K562 (cell line): Measurements from ENCODE around the gene TCIRG1. TPM values are rescaled to one million over a fixed set of nuclear protein-coding genes. Genes with fewer than 3 reads are reported as not detected.
A peak's percentile ranks its signal among the peaks of the same experiment; 100 is the strongest.

Experiments used
- ATF4 ChIP-seq: fragments of 450-650 bp; formaldehyde crosslinking; IDR thresholded peaks from 2 replicates; pipeline ENCODE4 v1.4.0; 2022; ENCODE audit warnings: mild to moderate bottlenecking, moderate library complexity
- CBX5 ChIP-seq: IDR thresholded peaks from 2 replicates; pipeline ENCODE4 v1.6.1; 2014; ENCODE audit warnings: low read depth, borderline replicate concordance
- CSDE1 ChIP-seq, 2 experiments: fragments of 450-650 bp; IDR thresholded peaks; 2 replicates each; pipeline ENCODE4 v1.6.1; 2016; ENCODE audit warnings: mild to moderate bottlenecking in 1 of 2
- ELF1 ChIP-seq: fragments of 200-800 bp; sonication (Bioruptor generic); IDR thresholded peaks from 2 replicates; pipeline ENCODE4 v1.6.1; 2016; ENCODE audit warnings: missing genetic modification characterization, missing compliant biosample characterization
- FOXO4 ChIP-seq: fragments of 450-650 bp; formaldehyde crosslinking; IDR thresholded peaks from 2 replicates; pipeline ENCODE4 v1.4.0; 2020; ENCODE audit warnings: mild to moderate bottlenecking, moderate library complexity
- SUPT5H ChIP-seq: fragments of 450-650 bp; IDR thresholded peaks from 2 replicates; pipeline ENCODE4 v1.6.1; 2016
- U2AF2 ChIP-seq: fragments of 200-400 bp; formaldehyde crosslinking; optimal IDR thresholded peaks from 2 replicates; pipeline ENCODE3; 2017; ENCODE audit warnings: low read depth, mild to moderate bottlenecking, low read length
- ZBTB2 ChIP-seq: fragments of 450-650 bp; IDR thresholded peaks from 2 replicates; pipeline ENCODE4 v1.6.1; 2016; ENCODE audit warnings: antibody characterized with exemption
- ZBTB40 ChIP-seq, 2 experiments: fragments of 450-650 bp in 1 of 2; sonication (generic) in 1 of 2; formaldehyde crosslinking in 1 of 2; IDR thresholded peaks; 2 replicates each; pipeline versions ENCODE4 v1.7.1 to v1.9.0; 2016 to 2022; ENCODE audit warnings: inconsistent platforms in 1 of 2, mild to moderate bottlenecking in 1 of 2, missing genetic modification reagents in 1 of 2
- ZNF124 ChIP-seq: sonication (generic); formaldehyde crosslinking; IDR thresholded peaks from 2 replicates; pipeline ENCODE4 v1.8.1; 2022; ENCODE audit warnings: missing genetic modification reagents
- ZNF41 ChIP-seq: fragments of 250-450 bp; sonication (Bioruptor Pico); conservative IDR thresholded peaks from 2 replicates; pipeline ENCODE4 v1.4.0; 2020; ENCODE audit warnings: mild to moderate bottlenecking
- ZNF445 ChIP-seq: fragments of 250-450 bp; sonication (Bioruptor Pico); IDR thresholded peaks from 2 replicates; pipeline ENCODE4 v1.4.0; 2020; ENCODE audit warnings: low read depth, mild to moderate bottlenecking, moderate library complexity
- ZNF589 ChIP-seq: fragments of 200-800 bp; sonication (Bioruptor generic); IDR thresholded peaks from 2 replicates; pipeline ENCODE4 v1.6.1; 2016; ENCODE audit warnings: low read depth, missing genetic modification characterization, missing compliant biosample characterization
- polyA plus RNA-seq, 8 experiments: library from polyadenylated mRNA; depleted of rRNA in 4 of 8; stranded (reverse) in 5 of 8; unstranded in 3 of 8; fragments of >200 nt; fragmentation: Nextera tagmentation in 2 of 8; fragmentation: Illumina TruSeq in 1 of 8; extraction: Ambion mirVana in 2 of 8; extraction: Trizol in 1 of 8; gene quantifications; 2 replicates each; pipeline versions ENCODE4 v1.2.1 to v1.2.3, GENCODE V29; 2011 to 2014; ENCODE audit warnings: inconsistent platforms in 1 of 8, missing spikeins in 1 of 8
- total RNA-seq, 7 experiments: library from RNA; depleted of rRNA in 6 of 7; stranded (reverse); fragments of >200 nt in 6 of 7; fragmentation: Illumina TruSeq in 2 of 7; extraction: Trizol in 2 of 7; gene quantifications; 2 replicates each; pipeline versions ENCODE4 v1.2.1 to v1.2.3, GENCODE V29; 2011 to 2021; ENCODE audit warnings: low replicate concordance in 1 of 7

The TCIRG1 gene
- total and polyA plus RNA-seq, 9 of the 15 experiments (the other 6 are each of a cell fraction or from before 2014, with no cell fraction given), result 0.49 to 143 (median 24.4) TPM

GRCh38 chr11:68038718-68039525 lies at the start of gene TCIRG1 (continued):
- TF ChIP-seq ZBTB40 (IDR thresholded peaks at IDR 0.05), result no peak
- TF ChIP-seq ZBTB40 (CRISPR knock-in tag; IDR thresholded peaks at IDR 0.05), result no peak
- peak; percentile 19; the same call in 1 of the 2 replicates for TF ChIP-seq ZBTB2
- TF ChIP-seq ZNF124 (CRISPR knock-in tag), result no peak
- no peak for TF ChIP-seq CBX5
- no peak for TF ChIP-seq CSDE1 (IDR thresholded peaks at IDR 0.05)
- TF ChIP-seq ATF4 (CRISPR knock-in tag), result no peak
- TF ChIP-seq ELF1 (tag), result peak; percentile 78
- TF ChIP-seq SUPT5H, result peak; percentile 79
- TF ChIP-seq ZNF41, result no peak
- no peak for TF ChIP-seq ZNF445 (CRISPR knock-in tag)
- no peak for TF ChIP-seq FOXO4 (CRISPR knock-in tag)
- 0 out of 2 replicates have a peak, but pooled peaks have one; percentile 15 for TF ChIP-seq ZNF589 (CRISPR knock-in tag)
- TF ChIP-seq U2AF2, result no peak
